HG02588 (cell line): ENCODE measurements around the gene ABCA6.

Experiments
- ATAC-seq: cut with Tn5 transposase; IDR thresholded peaks from one replicate; pipeline ENCODE4 v1.9.1; 2021; ENCODE audit warnings: mild to moderate bottlenecking, moderate library complexity; ENCODE audit not compliant: unreplicated experiment

The ABCA6 gene

GRCh38 chr17:69143683-69144231 is 2.1 kb upstream of the ABCA6 start:
- ATAC-seq, result no peak

GRCh38 chr17:69143151-69143550 is 1.5 kb upstream of the ABCA6 start:
- no peak for ATAC-seq

- ATAC-seq, result no peak
These were observed 594 bp upstream of the ABCA6 start for GRCh38 chr17:69142175-69142802.

- ATAC-seq, result no peak
These were observed 7.6 kb downstream of the ABCA6 start for GRCh38 chr17:69134112-69134511.

GRCh38 chr17:69130627-69131296 is 10.9 kb downstream of the ABCA6 start:
- ATAC-seq, result no peak

GRCh38 chr17:69123626-69124025 is 18.1 kb downstream of the ABCA6 start:
- ATAC-seq, result no peak

- no peak for ATAC-seq
These were observed 19.6 kb downstream of the ABCA6 start for GRCh38 chr17:69122065-69122464.

- ATAC-seq, result peak; percentile 42
These were observed 23.6 kb downstream of the ABCA6 start for GRCh38 chr17:69117855-69118784.

- ATAC-seq, result no peak
These were observed 29.9 kb downstream of the ABCA6 start for GRCh38 chr17:69111794-69112193.

- ATAC-seq, result no peak
These were observed 35.6 kb downstream of the ABCA6 start for GRCh38 chr17:69105907-69106730.

GRCh38 chr17:69103557-69104233 is 38.0 kb downstream of the ABCA6 start:
- ATAC-seq, result no peak

- ATAC-seq, result no peak
These were observed 43.1 kb downstream of the ABCA6 start for GRCh38 chr17:69098625-69099024.

GRCh38 chr17:69096541-69096940 is 45.2 kb downstream of the ABCA6 start:
- ATAC-seq, result no peak

GRCh38 chr17:69093995-69094394 is 47.7 kb downstream of the ABCA6 start:
- ATAC-seq, result no peak

- ATAC-seq, result no peak
These were observed 48.4 kb downstream of the ABCA6 start for GRCh38 chr17:69093279-69093789.

GRCh38 chr17:69090365-69090764 is 51.3 kb downstream of the ABCA6 start:
- ATAC-seq, result no peak

- ATAC-seq, result no peak
These were observed 53.0 kb downstream of the ABCA6 start for GRCh38 chr17:69088643-69089200.

GRCh38 chr17:69086641-69087040 is 55.1 kb downstream of the ABCA6 start:
- no peak for ATAC-seq

GRCh38 chr17:69084911-69085310 is 56.8 kb downstream of the ABCA6 start:
- no peak for ATAC-seq
